Gastroesophageal sphincter (tissue), 3 donors: ENCODE data around the gene KRTAP8-1.

ENCODE experiments used
- CTCF ChIP-seq, 4 experiments: fragments of 200-600 bp in 2 of 4; fragments of 450-650 bp in 2 of 4; sonication (generic) in 1 of 4; IDR thresholded peaks; one replicate each; pipeline ENCODE4 v1.5.1; 2017 to 2019; ENCODE audit warnings: antibody characterized with exemption in 4 of 4, mild to moderate bottlenecking in 2 of 4, moderate library complexity in 2 of 4
- EP300 ChIP-seq: sonication (generic); formaldehyde crosslinking; IDR thresholded peaks from one replicate; pipeline ENCODE4 v1.6.1; 2017; ENCODE audit warnings: antibody characterized with exemption, mild to moderate bottlenecking
- POLR2A ChIP-seq, 2 donors: fragments of 450-650 bp; IDR thresholded peaks; one replicate each; pipeline ENCODE4 v1.6.1; 2017; ENCODE audit warnings: antibody characterized with exemption in 2 of 2, mild to moderate bottlenecking in 2 of 2, moderate library complexity in 1 of 2
- POLR2AphosphoS5 ChIP-seq: sonication (generic); formaldehyde crosslinking; IDR thresholded peaks from one replicate; pipeline ENCODE4 v1.6.1; 2017; ENCODE audit warnings: antibody characterized with exemption

- no peak for TF ChIP-seq EP300
- no peak for TF ChIP-seq POLR2AphosphoS5
- TF ChIP-seq CTCF (IDR thresholded peaks at IDR 0.05), result no peak
- no peak for TF ChIP-seq POLR2A (IDR thresholded peaks at IDR 0.05)
Observed at GRCh38 chr21:30829659-30830058, 16.6 kb upstream of the KRTAP8-1 start, which contains the start of gene KRTAP7-1.
